GM19468 (cell line): Measurements from ENCODE around the gene LSP1.

Experiments used
- ATAC-seq: cut with Tn5 transposase; IDR thresholded peaks from one replicate; pipeline ENCODE4 v1.9.1; 2021; ENCODE audit warnings: mild to moderate bottlenecking, moderate library complexity, moderate number of reproducible peaks; ENCODE audit not compliant: unreplicated experiment; ENCODE audit errors: extremely low read depth

Gene LSP1

DNA sequence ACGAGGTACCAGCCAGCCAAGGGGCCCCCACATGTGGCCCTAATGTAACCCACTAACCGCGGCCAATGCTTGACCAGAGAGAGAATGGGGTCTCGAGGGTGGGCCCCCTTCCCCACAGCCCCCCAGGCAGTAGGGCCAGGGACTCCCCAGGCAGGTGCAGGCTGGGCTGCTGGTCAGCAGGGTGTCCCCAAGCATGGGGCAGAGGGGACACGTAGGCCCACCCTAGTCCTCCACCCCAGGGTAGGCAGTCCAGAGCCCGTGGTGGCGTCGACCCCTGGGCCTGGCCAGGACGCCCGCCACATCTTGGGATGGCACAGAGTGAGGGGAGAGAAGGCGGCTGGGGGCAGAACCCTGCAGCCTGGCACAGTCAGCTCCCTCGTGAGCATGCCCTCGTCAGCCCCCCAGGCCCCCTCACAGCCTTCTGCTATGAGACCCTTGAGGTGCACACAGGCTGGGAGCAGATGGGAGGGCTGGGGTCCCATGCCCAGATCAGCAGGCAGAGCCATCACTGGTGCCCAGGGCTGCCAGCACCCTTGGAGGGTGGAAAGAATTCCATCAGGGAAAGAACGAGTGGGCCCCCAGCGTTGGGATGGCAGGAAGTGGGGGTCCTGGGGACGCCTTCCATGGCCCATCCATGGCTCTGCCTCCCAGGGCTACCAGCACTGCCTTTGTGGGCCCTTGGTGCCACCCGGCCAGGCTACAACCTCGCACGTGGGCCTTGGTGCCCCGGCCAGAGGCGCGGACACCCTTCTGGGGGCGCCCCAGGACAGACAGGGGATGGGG lies 72.7 kb downstream of the LSP1 start:
- ATAC-seq, result no peak

DNA sequence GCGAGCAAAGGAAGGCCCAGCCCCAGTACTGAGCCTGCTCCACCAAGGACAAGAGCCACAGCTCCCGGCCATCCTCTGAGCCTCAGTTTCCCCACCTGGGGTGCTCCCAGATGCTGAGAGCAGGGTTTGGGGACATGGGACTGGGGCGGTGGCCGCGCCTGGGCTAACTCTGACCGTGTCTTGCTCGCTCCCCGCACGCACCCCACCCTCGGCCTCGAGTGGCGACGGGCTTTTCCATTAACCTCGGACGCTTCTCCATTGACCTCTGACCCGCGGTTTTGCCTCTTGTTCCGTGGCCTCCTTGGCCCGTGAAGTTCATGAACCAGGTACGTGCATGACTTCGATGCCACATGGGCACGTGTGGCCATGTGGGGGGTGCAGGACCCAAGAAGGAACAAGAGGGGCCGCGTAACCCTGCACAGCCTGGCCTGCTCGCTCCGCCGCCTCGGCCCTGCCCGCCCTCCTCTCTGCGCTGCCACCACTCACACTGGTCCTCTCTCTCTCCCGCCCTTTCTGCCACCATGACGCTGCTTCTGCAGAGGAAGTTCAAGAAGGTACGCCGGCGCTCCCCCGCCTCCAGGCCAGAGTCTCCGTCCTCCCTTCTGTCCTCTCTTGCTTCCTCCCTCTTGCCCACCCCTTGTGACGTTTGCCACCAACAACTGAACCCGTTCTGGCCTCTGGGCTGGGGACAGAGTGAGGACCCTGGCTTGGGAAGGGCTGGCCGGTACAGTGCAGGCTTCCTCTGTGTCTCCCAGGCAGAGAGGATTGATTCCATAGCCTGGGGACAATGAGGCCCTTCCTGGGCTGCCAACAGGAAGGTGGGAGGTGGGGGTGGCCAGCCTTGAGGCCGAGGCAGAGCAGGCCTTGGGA lies 73.5 kb downstream of the LSP1 start:
- no peak for ATAC-seq

DNA sequence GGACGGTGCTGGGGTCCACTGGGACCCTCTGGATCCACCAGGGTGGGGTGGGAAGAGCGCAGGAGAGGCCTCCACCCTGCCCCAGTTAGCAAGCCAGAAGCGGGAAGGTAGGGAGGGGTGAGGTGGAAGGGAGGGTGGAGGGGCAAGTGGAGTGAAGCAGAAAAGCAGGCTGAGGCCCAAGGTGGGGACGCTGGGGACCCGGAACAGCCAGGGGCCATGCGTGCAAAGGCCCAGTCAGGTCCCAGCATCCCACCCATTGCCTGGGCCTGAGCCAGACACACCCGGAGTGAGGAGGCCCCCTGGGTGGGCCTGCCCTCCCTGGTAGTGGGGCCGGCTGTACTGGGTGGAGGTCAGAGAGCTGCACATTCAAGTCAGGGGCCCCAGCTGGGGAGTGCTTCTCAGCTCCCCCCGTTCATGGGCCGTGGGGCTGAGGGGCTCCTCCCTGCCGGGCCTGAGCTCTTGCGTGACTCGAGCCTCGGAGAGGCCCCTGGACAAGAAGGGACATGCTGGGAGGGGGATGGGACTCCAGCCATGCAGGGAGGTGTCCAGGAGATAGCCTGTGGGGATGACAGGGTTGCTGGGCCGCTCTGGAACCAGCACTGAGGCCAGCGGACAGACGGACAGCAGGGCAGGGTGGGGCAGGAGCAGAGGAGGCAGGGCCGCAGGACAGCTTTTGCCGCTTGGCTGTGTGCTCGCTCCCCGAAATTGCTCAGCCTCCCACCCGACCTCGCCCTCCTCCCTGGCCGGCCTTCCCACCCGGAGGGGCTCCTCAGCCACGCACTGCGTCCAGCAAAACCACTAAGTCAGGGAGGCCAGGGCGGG lies 74.4 kb downstream of the LSP1 start:
- no peak for ATAC-seq

DNA sequence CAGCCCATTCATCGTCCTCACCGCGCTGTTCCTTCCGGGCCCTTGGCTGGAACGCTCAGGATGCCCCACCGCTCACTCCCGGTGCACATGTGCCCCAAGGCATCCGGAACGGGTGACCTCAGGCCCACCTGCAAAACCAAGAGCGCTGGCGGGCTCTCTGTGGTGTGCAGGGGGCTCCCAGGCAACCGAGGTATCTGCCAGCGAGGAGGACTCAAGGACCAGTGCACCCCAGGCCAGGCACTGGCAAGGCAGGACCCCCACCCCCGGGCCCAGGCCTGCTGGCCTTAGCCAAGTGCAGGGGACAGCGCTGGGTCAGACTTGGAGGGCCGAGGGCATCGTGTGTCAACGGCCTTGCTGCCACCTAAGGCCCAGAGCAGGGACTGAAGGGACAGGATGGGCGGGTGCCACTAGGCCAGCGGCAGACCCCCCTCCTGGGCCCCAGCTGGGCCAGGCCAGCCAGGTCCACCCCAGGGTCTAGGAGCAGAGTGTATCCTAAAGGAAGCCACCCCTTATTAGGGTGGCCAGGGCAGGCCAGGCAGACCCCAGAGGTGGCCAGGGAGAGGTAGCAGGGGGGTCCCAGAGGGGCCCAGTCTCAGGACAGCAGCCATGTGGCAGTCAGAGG lies 75.1 kb downstream of the LSP1 start:
- no peak for ATAC-seq

DNA sequence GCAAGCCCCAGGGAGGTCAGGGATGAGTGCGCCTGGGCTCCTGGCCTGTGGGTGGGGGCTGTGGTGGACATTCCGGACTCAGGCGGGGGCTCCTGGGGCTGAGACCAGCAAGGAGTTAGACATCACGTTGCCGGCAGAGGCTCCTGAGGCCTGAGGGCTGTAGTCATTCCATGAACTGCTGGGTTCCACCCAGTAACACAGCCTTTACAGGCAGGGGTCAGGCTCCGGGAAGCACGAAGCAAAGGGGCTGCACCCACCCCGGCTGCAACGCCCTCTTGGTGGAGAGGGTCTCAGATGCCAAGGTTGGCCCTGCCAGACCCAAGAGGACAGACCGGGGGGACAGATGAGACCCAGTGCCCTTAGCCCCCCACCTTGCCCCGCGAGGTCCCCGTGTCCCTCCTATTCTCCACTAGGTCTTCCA lies 75.6 kb downstream of the LSP1 start:
- ATAC-seq, result no peak

DNA sequence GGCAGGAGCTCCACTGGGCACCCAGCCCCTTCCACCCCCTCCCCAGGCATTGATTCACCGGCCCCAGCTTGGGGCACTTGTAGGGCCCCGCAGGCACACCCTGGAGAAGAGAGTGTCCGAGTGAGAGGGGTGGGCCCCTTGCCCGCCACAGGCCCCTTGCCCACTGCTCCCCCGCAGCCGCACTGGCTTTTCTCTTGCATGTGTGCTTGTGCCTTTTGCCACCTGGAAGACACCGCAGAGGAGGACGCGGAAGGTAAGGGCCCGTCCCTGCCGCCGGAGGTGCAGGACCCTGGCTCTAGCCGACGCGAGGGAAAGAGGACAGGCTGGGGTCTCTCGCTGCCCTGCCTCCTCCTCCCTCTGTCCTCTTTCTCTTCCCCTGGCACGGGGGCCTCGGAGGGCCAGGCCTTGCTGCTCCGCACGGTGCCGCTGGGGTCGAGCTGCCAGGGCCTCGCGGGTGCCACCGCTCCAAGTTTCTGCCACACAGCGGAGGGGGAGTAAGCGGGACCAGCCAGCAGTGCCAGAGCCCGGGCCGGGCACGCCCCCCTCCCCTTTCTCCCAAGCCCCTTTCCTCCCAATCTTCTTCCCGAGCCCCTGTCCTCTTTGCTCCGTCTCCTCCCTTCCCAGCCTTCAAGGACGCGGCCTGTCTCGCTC lies 76.1 kb downstream of the LSP1 start:
- ATAC-seq, result no peak

DNA sequence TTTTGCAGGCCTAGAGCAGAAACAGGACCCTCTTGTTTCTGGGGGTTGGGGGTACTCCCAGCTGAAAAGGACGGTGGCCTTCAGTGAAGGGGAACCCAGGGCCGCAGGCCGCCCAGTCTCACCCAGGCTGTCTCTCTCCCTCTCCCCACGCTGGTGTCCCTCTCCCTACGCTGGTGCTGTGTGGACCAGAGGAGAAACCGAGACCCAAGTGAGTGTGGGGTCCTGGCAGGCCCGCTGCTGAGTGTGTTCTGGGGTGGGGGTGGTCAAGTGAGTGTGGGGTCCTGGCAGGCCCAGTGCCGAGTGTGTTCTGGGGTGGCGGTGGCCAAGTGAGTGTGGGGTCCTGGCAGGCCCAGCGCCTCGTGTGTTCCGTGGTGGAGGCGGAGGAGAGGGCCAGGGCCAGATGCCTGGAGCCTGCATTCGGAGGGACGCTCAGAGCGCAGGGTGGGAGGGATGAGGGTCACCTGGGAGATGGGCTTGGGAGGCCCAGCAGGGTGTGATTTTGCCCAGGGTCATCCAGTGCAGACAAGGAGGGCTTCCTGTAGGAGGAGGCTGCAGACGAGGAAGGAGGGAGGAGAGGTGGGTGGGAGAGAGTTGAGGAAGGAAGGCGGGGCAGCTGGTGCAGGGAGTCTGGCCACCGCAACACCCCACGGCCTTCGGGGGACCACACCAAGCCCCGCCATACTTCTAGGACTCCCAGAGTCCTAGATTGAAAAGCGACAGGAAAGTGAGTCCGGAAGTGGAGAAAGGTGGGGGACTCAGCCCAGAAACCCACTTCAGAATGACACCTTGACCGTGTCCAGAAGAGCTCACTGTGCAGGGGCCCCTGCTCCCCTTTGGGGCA lies 77.0 kb downstream of the LSP1 start:
- ATAC-seq, result no peak

DNA sequence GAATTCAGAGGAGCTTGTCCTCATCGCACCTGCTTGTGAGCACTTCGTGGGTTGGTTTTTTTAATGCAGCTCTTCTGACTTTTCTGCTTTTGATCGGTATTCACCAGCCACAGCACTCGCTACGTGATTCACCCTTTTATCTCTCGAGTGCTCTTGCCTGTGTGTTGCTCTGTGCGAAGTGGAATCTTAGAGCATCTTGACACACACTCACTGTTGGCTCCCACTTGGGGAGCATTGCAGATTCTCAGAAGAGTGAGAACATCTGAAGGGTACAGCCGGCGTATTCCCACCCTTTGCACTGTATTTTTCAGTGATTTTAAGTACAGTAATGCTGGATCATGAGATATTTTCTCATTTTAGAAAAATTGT lies 77.6 kb downstream of the LSP1 start:
- no peak for ATAC-seq

DNA sequence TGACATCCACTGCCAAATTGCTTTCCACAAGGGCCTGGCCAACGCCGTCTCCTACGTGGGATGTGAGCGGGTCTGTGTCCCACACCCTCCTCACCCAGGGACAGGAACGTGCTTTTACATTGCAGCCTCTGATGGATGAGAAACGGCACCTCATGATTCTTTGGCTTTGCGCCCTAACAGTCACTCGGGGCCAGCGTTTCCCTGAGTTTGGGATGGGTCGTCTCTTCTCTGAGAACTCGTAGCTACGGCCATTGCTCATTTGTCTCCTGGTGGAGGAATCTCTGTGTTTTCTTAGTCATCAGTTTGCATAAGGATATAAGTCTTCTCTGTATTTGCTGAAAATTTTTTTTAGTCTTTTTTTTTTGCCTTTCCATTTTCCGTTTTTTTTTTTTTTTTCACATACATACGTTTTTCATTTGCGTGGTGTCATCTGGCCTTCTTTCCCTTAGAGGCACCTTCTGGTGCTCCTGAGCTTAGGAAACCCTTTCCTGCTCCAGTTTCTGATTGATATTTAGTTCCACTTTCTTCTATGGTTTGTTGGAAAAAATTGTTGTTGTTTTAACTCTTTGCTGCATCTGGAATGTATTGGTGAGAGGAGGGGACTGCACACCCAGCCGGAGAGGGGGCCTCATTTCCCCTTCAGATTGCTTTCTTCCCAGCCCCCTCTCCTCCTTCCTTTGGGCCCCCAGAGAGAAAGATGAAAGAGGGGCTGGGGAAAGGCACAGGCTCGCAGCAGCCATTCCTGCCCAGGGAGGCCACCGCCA lies 78.6 kb downstream of the LSP1 start:
- ATAC-seq, result no peak

DNA sequence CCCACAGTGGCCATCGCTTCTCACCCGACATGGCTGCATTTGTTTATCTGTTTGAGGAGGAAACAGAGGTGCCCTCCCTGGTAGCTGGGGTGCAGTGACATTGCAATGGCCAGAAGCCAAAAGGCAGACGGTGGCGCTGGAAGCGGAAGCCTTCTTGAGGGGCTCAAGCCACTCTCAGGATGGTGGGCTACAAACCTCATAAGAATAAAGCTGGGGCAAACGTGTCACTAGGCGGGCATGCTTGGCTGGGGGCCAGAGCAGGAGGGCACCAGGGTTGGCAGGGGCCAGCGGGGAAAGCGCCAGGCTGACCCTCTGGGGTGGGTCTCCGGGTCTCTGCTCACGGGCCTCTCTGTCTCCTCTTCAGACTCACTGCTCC lies 79.2 kb downstream of the LSP1 start:
- ATAC-seq, result no peak

DNA sequence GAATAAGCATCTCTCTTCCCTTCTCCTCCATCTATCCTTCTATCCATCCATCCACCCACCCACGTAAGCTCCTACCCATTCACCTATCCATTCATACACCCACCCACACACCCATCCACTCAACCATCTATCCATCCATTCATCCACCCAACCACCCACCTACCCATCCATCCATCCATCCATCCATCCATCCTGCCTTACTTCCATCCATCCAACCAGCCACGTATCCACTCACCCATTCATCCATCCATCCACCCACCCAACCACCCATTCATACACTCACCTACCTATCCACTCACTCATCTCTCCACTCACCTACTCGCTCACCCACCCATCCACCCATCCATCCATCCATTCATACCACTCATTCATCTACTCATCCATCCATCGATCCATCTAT lies 79.8 kb downstream of the LSP1 start:
- ATAC-seq, result no peak

DNA sequence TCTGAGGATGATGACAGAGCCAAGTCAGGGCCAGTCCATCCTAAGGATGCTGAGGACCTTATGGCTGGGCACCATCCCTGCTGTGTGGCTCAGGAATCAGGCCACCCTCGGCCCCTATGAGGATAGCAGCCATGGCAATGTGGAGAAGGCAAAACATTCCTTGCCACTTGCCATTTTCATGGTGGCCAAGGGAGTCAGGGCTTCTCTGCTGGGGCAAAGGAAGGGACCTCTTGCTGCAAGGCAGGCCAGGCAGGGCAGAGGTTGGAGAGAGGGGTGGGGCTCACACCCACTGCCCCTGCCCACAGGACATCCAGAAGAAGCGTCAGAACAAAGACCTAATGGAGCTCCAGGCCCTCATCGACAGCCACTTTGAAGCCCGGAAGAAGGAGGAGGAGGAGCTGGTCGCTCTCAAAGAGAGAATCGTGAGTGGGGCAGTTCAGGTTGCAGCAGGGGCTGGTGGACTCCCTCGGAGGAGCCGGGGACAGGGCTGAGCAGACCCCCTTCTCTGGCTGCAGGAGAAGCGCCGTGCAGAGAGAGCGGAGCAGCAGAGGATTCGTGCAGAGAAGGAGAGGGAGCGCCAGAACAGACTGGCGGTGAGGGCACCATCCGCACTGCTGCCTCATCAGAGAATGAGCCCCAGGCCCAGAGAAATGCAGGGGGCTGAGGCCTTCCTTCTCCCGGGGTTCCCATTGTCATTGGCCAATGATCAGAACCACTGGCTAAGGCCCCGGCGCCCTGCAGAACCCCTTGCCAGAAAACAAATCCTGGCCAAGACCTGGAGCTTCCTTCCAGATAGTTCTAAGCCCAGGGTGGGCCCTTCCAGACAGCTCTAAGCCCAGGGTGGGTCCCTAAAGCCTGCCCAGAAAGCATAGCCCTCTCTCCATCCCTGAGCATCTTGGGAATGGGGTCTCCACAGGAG lies 80.8 kb downstream of the LSP1 start:
- no peak for ATAC-seq

DNA sequence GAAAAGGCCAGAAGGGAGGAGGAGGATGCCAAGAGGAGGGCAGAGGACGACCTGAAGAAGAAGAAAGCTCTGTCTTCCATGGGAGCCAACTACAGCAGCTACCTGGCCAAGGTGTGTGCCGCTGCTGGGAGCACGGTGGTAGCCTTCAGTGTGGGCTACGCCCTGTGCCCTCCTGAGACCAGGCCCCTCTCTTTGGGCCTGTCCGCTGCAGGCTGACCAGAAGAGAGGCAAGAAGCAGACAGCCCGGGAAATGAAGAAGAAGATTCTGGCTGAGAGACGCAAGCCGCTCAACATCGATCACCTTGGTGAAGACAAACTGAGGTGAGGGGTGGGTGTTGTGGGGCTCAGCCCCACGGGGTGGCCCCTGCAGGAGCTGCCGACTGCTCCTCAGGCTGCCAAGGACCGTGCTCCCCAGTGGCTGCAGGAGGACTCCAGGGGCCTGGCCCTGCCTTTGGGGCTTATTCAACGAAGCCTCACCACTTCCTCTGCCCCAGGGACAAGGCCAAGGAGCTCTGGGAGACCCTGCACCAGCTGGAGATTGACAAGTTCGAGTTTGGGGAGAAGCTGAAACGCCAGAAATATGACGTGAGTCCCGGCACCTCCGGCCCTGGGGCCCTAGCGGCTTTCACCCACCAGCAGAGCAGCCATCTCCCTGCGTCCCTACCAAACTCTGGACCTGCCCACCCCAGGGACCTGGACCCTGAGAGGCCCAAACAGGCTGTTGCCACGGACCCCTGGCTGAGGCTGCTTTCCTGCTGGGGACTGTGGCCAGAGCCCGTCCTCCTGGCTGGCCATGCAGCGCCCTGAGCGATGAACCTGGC lies 81.7 kb downstream of the LSP1 start:
- ATAC-seq, result no peak

DNA sequence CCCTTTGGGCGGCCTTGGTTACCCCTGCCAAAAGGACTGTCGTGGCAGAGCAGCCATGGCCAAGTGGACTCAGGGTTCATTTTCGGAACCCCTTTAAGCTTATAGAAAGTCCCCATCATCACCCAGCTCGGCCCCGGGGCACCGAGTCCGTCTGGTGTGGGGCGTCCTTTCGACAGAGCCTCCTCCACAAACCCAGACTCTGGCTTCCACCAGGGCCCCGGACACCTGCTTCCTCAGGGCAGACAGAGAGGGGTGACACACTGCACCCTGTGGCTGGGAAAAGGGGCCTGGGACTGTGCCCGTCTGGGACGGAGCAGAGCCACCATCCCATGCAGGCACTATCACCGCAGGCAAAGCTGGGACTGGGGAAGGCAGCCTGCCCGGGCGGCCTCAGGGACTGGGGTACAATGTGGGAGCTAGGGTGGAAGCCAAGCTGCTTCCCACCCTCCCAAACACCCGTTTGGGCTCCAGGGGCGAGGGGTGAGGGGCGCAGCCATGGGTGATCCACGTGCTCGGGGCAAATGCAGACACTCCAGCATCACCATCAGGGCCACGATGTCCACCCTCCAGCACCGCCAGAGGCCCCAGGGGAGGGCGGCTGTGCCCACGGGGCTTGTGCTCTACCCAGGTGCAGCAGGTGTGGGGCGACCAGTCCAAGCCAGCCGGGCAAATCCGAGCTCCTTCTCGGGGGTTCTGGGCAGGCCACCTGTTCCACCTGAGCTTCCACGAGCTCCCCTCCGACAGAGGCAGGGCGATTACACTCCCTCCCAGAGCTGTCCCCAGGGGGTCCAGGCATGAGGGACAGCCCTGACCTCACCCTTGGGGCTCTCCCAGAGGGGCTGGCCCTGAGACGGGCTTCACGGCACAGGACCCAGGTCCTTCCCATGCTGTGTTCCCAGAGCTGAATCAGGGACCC lies 82.5 kb downstream of the LSP1 start:
- no peak for ATAC-seq

DNA sequence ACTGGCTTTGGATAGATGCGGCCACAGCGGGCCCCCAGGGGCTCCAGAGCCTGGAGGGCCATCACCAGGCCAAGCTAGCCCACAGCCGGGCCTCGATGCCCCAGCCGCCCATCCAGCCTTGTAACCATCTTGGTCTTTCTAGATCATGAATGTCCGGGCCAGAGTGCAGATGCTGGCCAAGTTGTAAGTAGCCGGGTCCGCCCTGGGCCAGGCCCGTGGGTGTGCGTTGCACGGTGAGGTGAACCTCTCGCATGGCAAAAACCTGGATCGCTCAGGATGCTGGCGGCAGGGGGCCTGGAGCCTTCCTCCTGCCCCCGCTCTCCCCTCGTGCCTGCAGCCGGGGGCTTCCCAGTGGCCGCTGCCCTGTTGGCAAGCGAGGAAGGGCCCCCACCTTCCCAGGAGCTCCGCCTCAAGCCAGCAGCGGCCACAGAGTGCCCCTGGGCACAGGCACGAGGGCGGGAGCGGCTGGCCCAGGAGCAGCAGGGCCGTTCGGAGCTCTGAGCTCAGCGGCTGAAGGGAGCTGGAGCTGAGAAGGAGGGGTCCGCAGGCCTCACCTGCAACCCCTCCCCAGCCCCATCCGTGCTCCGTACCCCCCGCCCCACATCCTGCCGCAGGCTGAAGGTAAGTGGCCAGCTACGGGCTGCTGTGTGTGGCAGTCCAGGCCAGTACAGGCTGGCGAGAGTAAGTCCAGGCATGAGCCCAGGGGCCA lies 83.3 kb downstream of the LSP1 start:
- no peak for ATAC-seq
